ENCODE measurements around the gene ZFP64. TPM values are rescaled to one million over a fixed set of nuclear protein-coding genes. Genes with fewer than 3 reads are reported as not detected.
"Not testable (repeated sequence)": the region's sequence is repeated elsewhere in the genome, so short reads cannot be mapped to it uniquely, and the experiment has no call there.

Gene ZFP64
- 21.2 TPM for total RNA-seq

DNA sequence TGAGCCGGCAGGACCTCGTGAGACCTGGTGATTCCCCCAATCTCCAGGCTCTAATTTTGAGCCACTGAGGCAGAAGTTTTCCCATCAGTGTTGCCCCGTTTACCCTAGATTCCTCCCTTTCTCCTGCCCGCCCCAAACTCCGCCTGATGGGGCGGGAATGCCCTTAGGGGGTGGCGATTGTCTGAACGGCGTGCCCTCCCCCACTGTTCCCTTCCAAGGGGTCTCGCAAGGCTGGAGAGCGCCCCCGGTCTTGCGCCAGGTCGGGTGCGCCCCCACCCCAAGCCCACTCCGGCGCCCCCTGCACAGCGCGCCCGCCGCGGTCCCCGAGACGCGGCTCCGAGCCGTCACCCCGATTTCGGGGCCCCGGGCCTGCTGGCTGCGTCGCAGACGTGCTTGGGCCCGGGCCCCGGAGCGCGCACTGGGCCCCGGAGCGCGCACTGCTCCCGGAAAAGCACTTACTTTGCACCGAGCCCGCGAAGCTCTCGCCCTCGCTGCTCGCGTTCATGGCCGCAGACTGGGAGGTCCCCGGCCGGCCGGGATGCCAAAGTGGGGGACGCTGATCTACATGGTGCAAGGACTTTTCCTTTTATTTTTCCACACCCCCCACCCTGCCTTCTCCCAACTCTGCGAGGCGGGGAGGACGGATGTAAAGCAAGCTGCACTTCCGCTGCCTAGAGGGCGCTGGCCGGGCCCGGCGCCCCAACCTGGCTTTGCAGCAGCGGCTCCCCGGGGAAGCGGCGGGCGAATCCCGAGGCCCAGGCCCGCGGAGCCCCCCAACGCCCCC, at the start of gene ZFP64:
ZFP64 (minus strand) TSS at position 648 of the 784 bp plus-strand sequence; CDS start at position 505, 143 bp downstream.
- DNase-seq (ENCODE audit: low spot score), result peak; percentile 76

DNA sequence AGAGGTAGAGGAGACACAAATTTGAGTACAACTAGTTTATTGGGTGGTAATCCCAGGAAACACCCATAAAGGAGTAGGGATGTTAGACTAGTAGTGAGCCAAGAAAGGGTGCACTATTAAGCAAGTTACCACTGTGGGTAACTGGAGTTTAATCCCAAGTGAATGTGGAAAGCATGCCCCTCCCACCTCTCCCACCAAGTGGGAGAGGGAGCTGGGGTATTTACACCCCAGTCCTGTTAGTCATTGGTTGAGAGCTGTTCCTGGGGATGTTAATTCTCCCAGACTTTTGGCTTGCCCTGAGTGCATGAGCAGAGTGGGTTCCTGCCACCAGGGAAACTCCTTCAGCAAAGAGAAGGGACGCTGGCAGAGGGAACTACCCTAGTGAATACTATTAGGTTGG, 49.2 kb upstream of the ZFP64 start:
- no peak for DNase-seq (ENCODE audit: low spot score)

DNA sequence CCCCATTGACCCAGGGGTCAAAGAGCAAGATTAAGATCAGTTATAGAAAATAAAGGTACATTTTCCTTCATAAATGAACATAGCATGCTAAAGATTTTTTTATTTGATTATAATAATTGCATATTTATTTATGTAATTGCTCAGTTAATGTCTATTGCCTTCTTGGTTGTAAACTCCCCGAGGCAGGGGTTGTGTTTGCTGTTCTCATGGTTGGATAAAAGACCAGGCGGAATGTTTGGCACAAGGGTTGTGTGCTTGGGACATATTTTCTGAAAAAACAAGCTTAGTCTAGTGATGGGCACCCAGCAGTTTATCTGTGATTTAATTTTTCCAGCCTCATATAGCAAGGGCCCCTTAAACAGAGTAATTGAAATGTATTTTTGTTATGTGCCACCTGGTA, 47.5 kb upstream of the ZFP64 start:
- DNase-seq (ENCODE audit: low spot score), result no peak

DNA sequence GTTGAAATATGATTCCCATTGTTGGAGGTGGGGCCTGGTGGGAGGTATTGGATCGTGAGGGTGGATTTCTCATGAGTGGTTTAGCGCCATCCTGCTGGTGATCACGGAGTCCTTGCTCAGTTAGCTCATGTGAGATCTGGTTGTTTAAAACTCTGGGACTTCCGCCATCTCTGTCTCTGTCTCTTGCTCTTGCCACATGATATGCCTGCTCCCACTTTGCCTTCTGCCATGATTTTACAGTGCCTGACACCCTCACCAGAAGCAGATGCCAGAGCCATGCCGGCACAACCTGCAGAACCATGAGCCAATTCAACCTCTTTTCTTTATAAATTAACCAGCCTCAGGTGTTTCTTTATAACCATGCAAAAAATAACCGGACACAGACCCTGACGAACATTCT, 44.7 kb upstream of the ZFP64 start:
- no peak for DNase-seq (ENCODE audit: low spot score)

DNA sequence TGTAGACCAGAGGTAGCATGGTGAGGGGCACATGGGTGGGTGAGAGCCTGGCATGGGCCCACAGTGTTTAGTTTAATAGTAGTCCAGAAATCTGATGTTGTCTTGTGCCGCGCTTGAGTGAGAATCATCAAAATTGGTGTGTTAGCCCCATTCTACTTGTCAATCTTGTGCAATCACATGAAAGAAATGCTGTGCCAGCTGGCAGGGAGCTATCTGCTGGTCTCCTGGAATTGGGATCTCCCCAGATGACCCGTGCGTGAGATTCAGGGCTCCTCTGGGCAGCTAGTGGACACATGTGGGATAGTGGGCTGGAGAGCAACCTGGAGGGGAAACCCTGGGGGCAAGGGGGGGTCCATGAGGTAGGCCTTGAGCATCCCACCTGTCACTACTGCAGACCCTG, 43.5 kb upstream of the ZFP64 start:
- no peak for DNase-seq (ENCODE audit: low spot score)

DNA sequence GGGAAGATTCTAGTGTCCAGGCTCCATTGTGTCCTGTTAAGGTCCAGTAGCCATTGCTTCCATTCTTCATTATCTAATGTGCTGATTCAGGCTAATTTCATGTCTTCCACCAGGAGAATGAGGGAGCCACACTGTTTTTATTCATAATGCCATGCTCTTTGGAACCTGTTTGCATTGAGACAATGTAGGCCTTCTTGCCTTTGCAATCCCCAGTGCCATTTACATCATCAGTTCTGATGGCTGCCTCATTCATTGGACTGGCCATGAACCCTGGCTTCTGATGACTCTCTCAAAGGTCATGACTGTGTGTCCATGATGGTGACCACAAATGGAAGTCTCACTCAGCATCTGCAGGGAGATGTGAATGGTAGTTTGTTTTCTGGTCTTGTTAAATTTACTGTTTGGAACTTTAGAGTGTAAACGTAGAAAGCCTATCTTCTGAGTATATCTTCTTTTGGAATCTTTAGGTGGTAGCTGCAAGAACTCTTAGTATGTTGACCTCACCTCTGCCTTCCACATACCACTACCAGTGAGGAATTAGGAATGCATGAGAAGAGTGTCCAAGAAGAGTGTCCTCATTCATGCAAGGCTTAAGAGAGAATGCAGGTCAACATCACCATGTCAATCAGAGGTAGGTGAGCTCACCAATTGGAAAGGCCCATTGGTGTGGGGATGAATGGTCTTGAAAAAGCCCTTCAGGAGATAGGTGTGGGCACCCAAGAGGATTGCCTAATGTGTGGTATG, 42.9 kb upstream of the ZFP64 start:
- no peak for DNase-seq (ENCODE audit: low spot score)

DNA sequence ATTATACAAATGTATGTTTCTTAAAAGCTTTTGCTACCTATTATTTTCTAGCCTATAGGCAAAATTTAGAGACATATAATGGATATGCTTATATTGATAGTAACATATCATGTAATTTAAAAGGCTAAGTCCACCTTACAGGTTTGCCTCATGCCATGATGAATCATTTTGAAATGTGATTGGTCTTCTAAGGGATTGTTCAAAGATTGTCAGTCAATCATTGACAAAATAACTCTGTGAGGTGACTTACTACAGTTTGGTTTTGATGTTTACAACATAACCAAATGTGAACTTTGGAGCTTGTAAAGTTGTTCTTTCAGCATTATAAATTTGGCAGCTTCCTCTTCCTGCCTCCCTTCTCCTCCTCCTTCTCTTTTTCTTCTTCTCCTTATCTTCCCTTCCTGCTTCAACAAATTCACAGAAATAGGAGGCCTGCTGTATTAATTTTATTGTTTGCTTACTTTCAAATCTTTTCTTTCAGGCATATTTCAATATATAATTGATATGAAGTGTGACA, 39.7 kb upstream of the ZFP64 start:
- no peak for DNase-seq (ENCODE audit: low spot score)

DNA sequence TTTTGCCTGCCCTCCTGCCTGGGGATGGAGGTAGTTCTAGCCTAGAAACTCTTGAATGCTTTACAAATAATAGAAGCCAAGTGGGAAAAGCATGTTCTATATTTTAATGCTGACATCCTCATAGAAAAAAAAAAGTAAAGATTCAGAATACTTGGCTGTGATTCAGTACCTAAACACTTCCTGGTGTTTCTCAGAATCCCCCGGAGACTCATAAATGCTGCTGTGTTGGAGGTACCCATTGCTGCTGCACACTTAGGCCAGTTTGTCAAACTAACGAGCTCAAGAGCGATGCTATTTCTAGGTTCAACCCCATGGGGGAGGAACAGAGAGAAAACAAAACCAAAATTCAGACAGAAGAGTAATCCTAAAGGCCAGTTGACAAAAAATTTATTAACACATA, 38.8 kb upstream of the ZFP64 start:
- no peak for DNase-seq (ENCODE audit: low spot score)

DNA sequence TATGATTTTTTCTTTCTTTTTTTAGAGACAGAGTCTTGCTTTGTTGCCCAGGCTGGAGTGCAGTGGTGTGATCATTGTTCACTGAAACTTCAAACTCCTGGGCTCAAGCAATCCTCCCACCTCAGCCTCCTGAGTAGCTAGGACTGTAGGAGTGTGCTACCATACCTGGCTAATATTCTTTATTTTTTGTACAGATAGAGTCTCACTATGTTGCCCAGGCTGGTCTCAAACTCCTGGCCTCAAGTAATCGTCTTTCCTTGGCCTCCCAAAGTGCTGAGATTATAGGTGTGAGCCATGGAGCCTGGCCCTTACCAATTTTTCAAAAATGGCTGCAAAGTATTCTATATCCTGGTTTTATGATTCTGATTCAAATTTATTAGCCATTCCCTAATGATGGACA, 37.8 kb upstream of the ZFP64 start:
- not testable (repeated sequence) for DNase-seq (ENCODE audit: low spot score)

DNA sequence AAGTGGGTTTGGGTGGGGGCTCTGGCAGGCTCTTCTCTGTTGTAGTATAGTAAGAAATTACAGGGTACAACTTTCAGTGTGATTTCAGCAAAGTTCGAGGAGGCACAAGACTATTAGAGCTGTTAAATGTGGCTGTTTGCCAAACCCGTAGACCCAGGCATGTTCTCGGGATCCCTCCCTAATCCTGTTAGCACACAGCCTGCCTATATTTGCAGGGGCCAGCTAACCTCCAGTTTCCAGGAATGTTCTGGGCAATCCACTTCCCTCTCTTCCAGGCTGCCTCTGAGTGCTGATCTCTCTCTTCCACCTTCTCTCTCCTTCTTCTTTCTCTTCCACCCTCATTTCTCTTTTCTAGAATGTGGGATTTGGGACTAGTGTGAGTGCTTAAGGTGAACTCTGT, 34.8 kb upstream of the ZFP64 start:
- DNase-seq (ENCODE audit: low spot score), result no peak

DNA sequence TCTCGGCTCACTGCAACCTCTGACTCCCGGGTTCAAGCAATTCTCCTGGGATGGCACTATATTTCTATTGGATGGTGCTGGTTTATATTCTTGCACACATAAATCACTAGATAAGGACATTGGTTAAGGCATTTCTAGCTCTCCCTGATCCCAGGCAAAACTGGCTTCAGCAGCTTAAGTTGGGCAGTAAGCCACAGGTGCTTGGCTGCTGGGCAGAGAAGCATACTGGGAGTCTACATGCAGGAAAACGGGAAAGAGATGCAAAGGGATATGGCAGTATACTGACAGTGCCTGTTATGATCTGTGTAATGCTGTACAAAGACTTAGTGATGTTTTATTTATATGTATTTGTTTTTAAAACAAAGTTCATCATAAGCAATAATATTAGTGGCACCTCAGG, 33.3 kb upstream of the ZFP64 start:
- DNase-seq (ENCODE audit: low spot score), result no peak

DNA sequence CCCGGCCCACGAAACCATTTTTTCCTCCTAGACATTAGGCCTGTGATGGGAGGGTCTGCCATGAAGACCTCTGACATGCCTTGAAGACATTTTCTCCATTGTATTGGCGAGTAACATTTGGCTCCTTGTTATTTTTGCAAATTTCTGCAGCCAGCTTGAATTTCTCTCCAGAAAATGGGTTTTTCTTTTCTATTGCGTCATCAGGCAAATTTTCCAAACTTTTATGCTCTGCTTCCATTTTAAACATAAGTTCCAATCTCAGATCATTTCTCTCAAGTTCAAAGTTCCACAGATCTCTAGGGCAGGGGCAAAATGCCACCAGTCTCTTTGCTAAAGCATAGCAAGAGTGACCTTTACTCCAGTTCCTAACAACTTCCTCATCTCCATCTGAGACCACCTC, 29.8 kb upstream of the ZFP64 start:
- not testable (repeated sequence) for DNase-seq (ENCODE audit: low spot score)

DNA sequence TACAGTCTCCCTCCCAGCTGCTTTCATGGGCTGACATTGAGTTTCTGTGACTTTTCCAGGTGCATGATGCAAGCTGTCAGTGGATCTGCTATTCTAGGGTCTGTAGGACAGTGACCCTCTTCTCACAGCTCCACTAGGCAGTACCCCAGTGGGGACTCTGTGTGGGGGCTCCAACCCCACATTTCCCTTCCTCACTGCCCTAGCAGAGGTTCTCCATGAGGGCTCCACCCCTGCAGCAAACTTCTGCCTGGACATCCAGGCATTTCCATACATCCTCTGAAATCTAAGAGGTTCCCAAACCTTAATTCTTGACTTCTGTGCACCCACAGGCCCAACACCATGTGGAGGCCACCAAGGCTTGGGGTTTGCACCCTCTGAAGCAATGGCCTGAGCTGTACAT, 29.3 kb upstream of the ZFP64 start:
- not testable (repeated sequence) for DNase-seq (ENCODE audit: low spot score)

DNA sequence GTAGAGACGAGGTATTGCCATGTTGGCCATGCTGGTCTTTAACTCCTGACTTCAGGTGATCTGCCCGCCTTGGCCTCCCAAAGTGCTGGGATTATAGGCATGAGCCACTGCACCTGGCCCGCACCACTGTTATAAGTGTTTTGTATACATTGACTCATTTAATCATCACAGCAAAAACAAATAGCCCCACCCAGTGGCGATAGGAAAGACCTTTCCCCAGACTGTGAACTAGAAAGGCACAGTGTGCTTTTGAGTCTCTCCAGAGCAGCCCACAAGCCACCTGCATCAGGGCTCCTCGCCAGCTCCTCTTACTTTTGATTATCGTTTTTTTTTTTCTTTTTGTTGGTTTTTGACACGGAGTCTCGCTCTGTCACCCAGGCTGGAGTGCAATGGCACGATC, 27.9 kb upstream of the ZFP64 start:
- DNase-seq (ENCODE audit: low spot score), result no peak

DNA sequence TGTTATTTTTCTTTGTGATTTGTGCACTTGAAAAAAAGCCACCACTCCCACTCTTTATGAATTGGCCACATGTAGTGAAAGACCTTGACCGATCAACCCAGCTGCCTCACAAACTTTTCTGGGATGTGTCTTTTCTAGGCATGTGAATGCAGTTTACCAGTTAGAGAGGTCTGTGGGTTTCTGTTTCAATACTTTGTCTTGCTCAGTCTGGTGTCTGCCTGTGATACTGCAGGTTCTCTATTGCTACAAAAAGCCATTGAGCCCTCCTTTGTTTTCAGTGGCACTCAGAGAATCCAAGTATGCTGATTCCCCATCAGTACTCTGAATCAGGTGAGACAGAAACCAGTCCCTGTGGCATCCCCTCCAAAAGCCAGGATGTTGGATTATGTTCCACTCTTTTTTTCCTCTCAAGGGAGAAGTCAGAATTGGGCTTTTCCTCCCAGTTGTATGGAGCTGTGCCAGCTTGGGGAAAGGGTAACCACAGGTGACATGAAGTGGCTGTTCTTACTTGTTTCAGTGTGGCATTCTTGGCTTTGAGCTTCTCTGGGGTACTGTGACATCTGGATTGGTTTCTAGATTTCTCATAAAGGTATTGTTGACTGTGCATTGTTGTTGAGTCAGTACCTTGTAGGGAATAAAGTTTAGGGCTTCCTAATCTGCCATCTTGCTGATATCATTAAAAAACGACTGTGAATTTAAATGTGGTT, 26.3 kb upstream of the ZFP64 start:
- no peak for DNase-seq (ENCODE audit: low spot score)

DNA sequence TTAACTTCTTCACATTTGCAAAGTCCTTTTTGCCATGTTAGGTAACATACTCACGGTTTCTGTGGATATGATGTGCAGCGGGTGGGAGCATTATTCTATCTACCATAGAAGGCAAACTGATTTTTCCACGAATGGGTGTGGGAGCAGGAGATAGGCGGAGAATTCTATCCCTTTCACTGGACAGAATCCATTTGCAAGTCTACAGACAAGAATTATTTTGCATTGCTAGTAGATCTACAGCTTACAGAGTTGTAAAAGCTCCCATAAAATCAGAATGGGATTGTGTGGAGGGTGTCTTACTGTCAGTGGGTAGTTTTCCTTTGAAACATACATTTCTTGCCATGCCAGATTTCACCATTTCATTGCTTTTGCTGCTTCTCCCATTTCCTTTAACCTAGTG, 22.4 kb upstream of the ZFP64 start:
- DNase-seq (ENCODE audit: low spot score), result no peak

DNA sequence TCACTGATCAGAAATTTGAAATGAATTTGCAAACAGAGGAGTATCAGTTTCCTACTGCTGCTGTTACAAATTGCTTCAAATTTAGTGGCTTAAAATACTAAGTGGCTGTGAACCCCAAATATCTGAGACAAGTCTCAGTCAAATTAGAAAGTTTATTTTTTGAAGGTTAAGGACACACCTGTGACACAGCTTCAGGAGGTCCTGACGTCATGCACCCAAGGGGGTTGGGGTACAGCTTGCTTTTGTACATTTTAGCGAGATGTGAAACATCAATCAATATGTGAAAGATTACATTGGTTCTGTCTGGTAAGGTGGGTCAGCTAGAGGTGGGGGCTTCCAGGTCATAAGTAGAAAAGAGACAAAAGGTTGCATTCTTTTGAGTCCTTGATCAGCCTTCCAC, 21.4 kb upstream of the ZFP64 start:
- no peak for DNase-seq (ENCODE audit: low spot score)

DNA sequence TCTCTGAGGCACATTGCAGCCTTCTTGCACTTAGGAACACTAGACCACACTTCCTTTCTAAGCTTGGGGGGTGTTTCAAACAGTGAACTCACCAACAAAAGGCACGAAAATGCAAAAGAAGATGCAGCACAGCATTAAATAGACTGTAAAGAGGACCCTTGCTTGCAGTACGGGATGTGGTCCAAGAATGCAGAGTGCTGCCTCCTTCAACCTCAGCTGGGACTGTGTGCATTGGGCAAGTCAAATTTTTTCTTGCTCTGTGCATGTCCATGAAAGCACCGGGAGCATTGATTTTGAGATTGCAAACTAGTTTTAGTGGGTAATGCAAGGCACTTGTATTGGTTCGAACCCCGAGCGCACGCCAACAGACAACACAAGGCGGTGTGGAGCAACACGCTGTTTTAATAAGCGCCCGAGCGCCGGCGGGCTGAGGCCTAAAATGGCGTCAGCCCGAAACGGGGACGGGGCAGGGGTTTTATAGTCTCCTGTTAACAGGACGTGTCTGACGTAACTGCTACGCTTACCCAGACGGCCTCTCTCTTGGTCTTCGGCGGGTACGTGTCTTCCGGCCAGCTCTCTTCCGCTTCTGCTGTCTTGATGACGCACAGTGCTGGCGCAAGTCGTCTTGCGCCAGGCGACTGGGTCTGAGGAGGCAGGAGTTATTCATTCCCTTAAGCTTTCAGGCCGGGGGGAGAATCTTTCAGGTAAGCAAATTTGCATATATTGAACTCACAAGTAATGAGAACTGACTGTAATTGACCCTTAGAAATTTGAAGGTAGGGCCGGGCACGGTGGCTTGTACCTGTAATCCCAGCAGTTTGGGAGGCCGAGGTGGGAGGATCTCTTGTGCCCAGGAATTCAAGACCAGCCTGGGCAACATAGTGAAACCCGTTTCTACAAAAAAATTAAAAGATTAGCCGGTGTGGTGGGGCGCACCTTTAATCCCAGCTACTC, 18.7 kb upstream of the ZFP64 start:
- no peak for DNase-seq (ENCODE audit: low spot score)

DNA sequence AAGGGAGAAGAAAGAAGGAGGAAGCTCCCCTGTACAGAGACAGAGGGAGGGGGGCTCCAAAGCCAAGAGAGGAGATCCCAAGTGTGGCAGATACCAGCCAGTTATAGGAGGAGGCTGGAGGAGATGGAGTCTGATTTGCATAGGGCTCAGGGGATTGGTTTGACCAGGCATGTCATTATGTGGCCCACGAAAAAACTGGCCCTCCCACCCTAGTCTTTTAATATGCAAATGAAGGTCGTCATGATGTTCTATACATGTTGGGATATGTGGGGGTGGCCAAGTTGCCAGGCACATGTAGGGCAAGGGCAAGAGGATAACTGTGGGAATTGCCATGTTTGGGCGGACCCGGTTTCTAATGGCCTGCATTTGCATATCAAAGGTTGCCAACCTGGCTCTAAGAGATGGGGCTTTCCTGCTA, 17.6 kb upstream of the ZFP64 start:
- no peak for DNase-seq (ENCODE audit: low spot score)

DNA sequence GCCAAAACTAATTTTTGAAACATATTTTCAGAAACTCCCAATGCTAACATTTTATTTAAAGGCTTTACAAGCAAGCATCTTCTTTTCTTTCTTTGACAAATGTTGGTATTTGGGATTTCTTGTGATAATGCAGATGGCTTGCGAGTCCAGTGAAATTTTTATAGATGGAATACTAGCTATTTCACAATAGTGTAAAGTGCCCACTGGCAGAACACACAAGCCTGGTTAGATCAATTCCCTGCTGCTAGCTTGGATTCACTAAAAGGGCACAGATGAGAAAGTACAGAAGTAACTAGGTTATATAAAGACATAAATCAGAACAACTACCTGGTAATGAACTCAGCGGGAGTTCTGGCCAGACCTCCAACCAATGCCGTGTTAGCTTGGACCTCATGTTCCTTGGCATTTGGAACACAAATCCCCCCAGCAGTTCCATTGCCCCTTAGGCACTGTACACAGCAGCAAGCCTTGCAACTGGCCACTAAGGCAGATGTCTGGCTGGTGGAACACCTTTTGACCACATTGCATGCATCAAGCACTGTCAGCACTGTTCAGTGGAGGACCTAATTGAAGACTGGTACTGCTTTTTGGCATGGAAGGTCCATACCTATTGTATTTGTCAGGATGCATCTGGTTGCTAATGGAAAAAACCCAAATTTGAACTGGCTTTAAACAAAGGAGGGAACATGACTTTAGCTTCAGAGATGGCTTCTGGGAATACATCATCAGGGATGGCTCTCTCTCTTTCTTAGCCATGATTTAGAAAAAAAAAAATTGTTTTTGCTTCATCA, 15.6 kb upstream of the ZFP64 start:
- DNase-seq (ENCODE audit: low spot score), result no peak

DNA sequence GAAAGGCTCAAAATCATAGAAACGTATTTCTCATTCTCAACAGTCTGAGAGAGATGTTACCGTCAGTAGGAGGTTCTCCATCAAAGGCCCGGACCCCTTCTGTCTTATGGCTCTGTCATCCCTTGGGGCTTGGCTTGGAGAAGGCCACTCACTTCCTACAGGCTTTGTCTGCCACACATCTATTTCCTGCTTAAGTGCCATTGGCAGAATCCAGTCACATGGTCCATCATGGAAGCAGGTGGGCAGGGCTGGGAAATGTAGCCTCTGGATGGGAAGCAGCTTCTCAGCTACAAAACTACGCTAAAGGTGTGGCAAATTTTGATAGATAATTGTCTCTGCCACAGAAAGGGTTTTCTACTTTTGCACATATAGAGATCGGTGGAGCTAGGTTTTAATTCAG, 12.6 kb upstream of the ZFP64 start:
- no peak for DNase-seq (ENCODE audit: low spot score)
